Sigmoid colon (tissue), 4 donors: ENCODE data around the gene GLIPR1L2.

Experiments used
- CTCF ChIP-seq, 4 experiments: fragments of 450-650 bp in 3 of 4; fragments of 200-600 bp in 1 of 4; IDR thresholded peaks; one replicate each; pipeline ENCODE4 v1.5.1; 2016 to 2019; ENCODE audit warnings: antibody characterized with exemption in 4 of 4, mild to moderate bottlenecking in 3 of 4, moderate library complexity in 2 of 4
- POLR2A ChIP-seq, 2 donors: fragments of 450-650 bp; IDR thresholded peaks; one replicate each; pipeline ENCODE4 v1.6.1; 2016; ENCODE audit warnings: antibody characterized with exemption in 2 of 2, mild to moderate bottlenecking in 2 of 2, moderate library complexity in 2 of 2
- POLR2AphosphoS5 ChIP-seq, 4 donors: sonication (generic); formaldehyde crosslinking; IDR thresholded peaks; one replicate each; pipeline ENCODE4 v1.6.1; 2017; ENCODE audit warnings: antibody characterized with exemption in 4 of 4

DNA sequence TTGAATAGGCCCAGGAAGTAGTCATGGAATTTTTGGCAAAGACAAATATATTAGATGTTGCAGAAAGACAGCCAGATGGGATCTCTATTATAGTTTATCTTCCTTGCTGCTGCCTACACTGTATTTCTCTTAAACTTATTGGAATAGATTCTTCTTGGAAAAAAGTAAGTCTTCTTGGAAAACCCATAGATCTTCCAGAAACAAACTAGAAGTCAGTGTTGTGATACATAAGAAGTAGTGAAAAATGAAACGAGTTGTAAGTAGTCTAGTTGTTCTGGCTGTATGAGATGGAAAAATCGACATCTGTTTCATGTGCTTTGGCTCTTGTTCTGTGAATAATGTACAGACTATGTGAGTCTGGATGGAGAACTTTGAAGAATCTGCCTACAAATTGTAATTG, 29.0 kb downstream of the GLIPR1L2 start:
- TF ChIP-seq CTCF (IDR thresholded peaks at IDR 0.05) (no peak), POLR2AphosphoS5 (IDR thresholded peaks at IDR 0.05) (no peak), POLR2A (IDR thresholded peaks at IDR 0.05) (no peak)
